Activated T-cell treated with anti-CD3 and anti-CD28 coated beads, Interleukin-2, amount 50 U/mL, for 1 hour (primary cell): ENCODE data around the gene LYZL4.

Experiments
- DNase-seq: peaks from one replicate; pipeline ENCODE4 v3.0.0-alpha.2; 2020

The LYZL4 gene, protein sequence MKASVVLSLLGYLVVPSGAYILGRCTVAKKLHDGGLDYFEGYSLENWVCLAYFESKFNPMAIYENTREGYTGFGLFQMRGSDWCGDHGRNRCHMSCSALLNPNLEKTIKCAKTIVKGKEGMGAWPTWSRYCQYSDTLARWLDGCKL

DNA sequence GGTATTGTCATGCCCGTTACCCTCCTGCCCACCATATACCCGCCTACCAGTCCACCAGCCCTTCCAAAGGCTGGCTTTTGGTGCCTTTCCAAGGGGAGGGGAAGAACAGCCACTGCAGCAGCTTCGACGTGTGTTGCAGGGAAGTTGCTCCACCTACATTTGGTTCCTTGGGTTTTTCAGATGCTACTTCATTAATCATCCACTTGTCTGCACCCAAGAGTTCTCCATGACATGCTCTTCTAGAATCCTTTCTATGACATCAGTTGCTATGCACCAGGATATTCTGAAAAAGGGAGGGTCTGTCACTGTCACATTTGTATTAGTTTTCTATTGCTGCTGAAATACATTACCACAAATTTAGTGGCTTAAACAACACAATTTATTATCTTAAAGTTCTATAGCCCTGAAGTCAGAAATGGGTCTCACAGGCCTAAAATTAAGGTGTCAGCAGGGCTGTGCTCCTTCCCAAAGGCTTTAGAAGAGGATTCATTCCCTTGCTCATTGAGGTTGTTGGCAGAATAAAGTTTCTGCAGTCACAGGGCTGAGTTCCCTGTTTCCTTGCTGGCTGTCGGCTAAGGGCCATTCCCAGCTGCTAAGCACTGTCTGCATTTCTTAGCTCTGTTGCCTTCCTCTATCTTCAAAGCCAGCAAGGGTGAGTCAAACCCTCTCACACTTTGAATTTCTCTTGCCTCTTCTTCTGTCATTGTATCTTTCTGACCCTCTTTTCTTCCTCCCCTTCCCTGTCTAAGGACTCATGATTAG is at the start of gene LYZL4:
TSS of gene LYZL4 (minus strand) at position 241 of the 762 bp plus-strand sequence. CDS start 3,359 bp downstream, outside the sequence.
- DNase-seq = no peak

DNA sequence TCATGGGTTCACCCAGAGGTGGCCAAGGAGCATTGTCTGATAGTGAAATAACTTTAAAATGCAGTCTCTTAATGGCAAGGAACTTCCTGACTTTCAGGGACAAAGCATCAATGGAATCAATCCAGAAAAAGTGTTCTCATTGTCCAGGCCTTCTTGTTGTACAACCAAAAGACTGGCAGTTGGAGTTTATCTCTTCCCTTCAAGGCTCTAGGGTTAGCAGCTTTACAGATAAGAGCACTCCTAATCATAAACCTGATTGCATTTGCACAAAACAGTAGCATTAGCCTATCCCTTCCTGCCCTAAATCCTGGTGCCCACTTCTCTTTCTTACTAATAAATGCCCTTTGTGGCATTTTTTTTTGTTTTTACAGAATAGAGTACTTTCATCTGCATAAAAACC is 48.7 kb upstream of the LYZL4 start:
- DNase-seq = no peak

DNA sequence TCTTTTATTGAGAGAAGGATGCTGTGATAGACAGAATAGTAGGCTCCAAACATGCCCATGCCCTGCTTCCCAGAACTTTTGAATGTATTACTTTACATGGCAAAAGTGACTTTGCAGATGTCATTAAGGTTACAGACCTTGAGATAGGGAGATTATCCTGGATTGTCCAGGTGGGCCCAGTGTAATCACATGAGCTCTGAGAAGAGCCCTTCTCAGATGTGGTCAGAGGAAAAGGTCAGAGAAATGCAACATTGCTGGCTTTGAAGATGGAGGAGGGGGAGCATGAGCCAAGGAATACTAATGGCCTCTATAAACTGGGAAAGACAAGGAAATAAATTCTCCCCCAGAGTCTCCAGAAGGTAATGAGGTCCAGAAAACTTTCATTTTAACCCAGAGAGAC is 45.8 kb upstream of the LYZL4 start:
- no peak for DNase-seq

DNA sequence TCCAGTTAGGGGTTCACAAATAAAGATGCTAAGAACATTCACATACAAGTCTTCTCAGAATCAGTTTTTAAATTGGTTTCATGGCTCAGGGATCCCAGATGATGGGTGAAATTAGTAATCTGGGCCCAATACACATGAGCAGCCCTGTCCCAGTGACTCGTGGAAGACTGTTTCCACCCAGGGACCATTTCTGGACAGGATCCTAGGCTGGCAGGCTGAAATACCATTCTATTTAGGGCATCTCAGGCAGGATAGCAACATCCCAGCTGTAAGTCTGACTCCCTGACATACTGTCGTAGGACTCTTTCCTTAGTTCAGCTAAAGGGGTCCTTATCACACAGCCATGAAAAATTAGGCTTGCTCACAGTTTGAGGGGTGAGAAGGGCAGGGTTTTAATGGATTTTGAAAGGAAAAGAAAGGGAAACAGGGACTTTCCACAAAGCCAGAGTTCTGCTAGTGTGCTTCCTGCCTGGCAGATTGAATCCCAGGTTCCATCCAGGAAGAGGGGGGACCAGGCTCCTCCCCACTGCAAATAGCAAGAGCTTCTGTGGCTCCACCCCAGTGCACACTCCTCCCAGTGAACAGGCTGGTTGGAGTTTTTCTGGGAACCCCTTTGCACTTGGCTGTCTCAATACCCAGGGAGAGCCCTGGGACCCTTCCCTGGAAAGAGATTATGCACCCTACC is 41.3 kb upstream of the LYZL4 start:
- no peak for DNase-seq

DNA sequence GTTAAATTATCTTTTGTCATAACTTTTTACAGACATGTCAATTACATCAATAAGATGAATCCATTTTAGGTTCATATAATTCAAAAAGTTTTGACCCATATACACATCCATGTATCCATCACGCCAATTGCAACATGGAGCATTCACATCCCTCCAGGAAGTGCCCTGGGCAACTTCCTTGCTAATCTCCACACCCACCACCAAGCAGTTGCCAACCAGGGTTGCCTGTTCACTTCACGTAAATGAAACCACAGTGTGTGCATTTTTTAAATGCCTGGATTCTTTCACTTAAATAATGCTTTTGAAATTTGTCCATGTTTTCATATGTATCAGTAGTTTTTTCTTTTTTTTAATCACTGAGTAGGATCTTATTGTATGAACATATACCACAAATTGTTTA is 40.7 kb upstream of the LYZL4 start:
- no peak for DNase-seq

DNA sequence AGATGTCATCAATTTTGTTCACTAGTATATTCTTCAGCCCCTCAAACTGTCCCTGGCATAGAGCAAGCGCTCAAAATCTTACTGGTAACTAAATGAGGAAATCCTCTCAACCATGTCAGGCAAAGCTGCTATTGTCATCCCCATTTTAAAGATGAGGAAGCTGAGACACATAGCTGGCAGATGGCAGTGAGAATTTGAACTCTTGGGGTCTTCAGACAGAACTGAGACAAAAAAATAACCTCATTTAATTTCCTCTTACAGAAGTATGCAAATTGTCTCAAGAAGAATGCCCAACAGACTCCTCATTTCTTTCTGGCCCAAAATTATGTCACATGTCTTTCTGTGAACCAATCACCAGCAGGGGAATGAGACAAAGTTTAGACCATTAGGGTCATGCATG is 40.2 kb upstream of the LYZL4 start:
- no peak for DNase-seq

DNA sequence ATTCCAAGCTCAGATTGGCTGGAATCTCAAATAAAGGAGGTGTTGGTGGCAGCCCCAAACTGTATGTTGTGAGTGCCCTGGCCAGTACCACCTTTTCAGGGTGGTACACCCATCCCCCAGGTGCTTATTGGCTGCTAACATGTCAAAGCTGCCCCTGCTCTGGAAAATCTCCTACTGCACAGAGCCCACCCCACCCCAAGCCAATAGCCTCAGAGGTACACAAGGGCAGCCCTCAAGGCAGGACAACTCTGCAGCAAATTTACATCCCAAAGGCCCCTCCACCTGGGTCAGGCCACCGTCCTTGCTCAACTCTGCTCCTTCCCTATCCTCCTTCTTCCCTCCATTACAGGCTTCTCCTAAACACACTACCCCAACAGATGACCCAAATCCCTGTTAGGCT is 37.1 kb upstream of the LYZL4 start:
- DNase-seq = no peak

DNA sequence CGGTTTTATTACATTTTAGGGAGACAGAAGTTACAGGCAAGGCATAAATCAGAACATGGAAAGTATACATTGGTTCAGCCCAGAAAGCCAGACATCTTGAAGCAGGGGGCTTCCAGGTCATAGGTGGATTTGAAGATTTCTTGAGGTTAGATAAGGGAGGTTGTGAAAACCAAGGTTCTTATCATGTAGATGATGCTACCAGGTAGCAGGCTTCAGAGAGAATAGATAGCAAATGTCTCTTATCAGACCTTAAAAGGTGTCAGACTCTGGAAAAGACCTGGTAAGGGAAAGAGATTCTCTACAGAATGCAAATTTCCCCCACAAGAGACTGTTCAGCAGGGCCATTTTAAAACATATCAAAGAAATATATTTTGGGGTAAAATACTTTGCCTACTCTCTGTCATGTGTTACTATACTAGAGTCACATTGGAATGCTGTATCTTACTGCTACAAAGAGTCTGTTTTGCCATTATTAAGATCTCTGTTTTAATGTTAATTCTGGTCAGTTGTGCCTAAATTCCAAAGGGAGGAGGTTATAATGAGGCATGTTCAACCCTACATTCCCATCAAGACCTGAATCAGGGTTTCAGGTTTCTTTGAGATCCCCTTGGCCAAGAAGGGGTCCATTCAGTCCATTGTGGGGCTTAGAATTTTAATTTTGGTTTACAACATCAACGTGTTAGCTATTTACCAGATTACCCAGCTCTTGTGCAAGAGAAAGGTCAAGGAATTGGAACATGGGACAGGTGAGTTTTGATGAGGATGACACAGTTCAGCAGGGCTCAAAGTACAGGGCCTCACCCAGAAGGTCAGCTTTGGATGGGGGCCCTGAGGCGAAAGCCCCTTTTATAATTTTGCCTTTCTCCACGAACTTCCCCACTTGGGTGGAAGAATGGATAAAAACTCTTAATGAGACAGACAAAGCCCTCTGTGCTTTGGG is 36.0 kb upstream of the LYZL4 start:
- DNase-seq = no peak

DNA sequence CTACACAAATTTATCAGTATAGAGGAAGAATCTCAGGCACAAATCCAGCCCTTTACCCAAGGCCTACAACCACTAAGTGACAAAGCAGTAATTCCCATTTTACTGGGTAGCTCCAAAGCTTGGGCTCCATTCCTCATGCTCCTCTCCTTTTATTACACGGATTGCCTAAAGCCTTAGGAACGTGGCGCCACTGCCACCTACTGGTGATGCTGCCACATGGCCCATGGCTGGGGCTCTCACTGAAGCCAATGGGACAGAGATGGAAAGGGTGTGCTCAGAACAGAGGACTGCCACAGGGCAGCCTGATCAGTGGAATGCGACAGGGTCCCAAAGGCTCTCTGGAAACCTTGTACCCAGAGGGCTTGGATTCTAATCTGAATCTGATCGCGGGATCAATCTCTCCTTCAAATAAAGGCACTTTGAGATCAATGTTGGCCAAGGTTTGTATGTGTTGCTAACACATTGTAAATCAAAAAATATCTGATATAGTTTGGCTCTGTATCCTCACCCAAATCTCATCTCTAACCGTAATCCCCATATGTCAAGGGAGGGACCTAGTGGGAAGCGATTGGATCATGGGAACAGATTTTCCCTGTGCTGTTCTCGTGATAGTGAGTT is 33.5 kb upstream of the LYZL4 start:
- DNase-seq = peak; percentile 83

DNA sequence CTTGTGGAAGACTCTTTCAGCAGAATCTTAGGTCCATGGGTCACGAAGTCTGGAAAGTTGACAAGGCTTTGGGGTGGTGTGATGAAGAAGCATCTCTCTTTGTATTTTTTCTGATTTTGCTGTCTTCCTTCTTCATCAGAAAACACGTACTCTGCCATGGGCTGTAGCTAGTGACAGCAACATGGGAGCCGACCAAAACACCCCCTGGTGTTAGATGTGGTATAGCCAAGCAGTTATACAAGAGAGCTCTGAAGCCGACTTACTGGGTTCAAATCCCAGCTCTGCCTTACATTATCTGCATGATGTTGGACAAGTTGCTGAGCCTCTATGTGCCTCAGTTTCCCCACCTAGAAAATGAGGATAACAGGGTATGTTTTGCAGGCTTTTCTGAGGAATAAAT is 32.9 kb upstream of the LYZL4 start:
- DNase-seq = no peak

DNA sequence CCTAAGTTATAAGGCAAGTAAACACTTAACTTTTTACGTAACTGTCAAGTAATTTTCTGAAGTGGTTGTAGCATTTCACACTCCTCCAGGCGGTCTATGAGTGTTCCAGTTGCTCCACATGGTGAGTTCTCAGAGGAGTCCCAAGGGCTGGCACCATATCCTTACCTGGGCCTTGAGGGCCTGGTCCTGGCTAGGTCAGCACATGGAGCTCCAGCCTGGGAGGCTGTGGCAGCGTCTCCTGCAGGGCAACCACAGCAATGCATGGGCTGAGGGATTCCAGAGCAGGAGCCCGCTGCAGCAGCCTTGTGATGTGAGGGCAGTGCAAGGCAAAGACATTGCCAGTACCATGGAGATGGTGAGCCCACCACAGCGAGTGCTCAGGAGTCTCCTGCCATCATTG is 32.2 kb upstream of the LYZL4 start:
- no peak for DNase-seq

DNA sequence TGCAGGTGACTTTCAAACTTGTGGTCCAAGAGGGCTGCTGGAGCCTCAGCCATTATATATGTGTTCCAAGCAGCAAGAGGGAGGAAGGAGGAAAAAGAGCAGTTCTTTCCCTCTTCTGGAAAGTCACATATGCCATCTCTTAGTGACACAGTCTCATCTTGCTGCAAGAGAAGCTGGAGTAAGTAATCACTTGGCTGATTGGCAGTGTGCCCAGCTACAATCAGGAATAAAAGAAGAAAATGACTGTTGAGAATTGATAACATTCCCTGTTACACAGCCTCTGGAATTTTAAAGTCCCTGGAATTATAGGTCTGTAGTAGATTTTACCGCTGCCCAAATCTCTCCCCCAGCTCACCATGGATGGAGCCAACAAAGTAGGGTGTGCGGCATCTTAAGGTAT is 31.4 kb upstream of the LYZL4 start:
- DNase-seq = no peak

DNA sequence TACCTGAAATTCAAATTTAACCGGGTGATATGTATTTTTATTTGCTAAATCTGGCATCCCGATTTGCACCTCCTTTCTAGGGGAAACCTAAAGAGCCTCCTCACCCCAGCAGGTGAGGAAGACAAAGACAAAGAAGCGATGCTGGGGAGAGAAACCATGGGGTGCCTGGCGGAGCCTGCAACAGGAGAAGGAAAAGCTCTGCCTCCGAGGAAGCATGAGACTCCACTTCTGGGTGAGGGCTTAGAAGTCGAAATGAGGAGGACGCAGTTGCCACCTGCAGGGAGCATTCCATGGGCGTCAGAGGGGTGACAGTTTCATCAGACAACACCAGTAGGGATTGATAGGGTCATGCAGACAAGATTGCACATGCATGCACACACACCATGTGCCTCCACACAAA is 30.5 kb upstream of the LYZL4 start:
- DNase-seq = no peak

DNA sequence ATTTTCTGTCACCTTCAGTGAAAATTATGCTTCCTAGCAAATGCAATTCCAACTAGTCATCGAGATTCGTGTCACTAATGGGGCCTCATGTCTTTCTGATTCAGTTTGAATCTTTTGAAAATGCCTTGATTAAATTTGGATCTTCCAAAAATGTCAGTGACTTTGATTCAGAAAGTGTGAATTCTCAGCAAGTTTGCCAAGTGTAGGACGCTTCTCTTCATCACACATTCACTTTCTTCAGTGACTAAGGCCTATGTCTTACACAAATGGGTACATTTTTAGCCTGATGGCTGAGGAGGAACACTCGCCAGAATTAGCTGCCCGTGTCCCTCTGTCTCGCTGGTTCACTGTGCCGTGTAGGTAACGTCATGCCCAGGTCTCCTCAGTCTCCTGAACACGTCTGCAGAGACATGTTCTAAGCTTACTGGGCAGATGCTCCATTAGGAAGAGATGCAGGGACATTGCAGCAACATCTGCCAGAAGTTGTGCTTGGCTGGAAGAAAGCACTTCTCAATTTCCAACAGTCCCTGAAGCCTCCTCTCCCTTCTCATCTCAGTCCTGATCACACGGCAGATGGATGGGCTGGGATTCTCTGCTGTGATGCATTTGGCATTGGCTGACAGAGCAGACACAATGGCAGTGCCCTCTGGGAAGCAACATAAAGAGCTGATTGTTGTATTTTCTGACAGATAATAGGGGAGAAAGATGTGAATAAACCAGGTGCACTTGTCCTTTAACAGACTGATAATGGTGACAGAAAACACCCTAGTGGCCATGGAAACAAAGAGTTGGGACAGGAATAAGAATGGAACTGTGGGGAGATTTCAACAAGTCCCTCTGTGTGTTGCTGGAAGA is 29.1 kb upstream of the LYZL4 start:
- no peak for DNase-seq

DNA sequence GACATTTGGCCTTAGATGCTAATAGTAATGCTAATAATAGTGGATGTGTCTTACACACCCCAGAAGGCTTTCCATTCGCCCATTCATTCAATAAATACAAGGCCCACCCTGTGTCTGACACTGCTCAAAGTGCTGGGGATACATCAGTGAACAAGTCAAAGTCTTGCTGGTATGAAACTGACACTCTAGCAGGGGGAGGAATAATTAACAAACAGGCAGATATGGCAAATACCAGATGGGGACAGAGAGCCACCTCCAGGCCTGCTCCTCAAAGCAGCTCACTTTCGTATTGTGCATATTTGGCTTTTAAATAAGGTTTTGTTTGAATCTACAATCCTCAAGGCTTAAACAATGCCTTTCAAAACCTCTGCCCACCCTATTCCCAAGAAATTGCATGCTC is 28.3 kb upstream of the LYZL4 start:
- no peak for DNase-seq

DNA sequence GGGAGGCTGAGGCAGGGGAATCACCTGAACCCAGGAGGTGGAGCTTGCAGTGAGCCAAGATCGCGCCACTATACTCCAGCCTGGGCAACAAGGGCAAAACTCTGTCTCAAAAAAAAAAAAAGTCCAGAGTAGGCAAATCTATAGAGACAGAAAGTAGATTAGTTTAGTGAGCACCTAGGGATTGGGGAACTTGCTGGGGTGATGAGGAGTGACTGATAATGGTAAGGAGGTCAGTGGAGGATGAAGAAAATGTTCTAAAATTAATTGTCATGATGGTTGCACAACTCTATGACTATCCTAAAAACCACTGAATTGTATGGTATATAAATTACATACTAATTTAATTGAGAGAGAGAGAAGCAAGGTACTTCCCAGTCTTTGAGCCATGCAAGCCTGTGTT is 27.8 kb upstream of the LYZL4 start:
- DNase-seq = no peak

DNA sequence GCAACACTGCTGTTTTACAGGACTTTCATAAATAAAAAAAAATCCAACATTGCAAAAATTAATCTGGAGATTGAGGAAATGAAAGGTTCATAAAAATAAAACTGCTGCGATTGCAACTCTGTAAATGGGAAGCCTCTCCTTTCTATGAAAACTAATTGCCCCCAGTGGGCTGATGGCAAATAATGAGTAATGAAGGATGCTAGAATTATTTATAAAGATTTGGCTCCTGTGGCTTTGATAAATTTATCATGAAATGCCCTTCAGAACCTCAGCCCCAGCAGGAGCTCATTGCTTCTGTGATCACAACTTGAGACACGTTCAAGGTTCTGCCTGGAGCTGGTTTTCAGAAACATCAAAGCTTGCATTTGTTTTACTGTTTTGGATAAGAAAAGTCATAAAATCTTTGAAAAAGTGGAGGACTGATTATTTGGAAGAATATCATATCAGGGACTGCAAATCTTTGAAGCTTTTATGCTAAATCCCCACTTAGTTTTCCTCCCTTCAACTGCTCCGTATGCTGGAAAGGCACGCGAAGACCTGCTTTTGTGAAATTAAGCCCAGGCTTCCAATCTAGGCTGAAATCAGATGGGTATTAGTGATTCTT is 24.5 kb upstream of the LYZL4 start:
- no peak for DNase-seq

DNA sequence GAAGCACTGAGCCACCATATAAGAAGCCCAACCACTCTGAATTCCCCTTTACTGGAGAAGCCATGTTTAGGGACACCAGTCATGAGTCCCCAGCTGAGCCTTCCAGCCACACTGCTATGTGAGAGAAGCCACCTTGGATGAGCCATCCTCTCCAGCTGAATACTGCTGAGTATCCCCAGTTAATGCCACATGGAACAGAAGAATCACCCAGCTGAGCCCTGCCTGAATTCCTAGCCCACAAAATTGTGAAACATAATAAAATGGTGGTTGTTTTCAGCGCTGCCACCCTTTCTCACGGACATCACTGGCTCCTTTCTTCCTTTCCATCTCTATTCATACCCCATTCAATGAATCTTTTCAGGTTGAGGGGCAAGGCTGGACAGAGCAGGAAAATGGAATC is 22.1 kb upstream of the LYZL4 start:
- no peak for DNase-seq

DNA sequence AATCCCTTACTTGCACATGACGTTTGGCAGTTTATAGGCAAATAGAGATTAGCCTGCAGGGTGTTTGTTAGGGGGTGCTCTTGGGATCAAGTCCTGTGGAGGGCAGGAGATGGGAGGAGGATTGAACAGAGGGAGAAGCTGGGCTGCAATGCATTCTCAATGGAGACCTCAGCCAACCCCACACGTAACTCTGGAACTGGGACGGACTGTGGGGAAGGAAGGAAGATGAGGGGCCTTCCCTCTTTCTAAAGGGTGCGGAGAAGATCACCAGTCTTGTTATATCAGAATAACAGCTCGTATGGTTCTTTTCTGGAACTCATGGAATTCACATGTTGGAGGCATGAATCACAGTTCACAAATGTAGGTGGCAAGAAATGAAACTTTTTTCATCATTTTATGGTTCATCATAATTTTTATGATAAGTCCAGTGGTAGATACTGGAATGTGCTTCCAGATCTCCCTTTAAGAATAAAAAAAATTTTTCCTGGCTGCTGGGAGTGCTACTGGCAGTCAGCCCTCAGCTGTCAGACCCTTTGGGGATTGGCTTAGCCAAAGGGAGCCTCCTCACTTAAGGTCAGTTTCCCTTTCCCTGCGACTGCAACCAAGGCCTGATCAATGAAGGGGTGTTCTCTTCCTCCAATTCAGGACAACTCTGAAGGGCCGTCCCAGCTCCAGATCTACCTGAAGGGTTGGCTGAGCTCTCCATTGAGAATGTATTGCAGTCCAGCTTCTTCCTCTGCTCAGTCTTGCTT is 20.5 kb upstream of the LYZL4 start:
- no peak for DNase-seq

DNA sequence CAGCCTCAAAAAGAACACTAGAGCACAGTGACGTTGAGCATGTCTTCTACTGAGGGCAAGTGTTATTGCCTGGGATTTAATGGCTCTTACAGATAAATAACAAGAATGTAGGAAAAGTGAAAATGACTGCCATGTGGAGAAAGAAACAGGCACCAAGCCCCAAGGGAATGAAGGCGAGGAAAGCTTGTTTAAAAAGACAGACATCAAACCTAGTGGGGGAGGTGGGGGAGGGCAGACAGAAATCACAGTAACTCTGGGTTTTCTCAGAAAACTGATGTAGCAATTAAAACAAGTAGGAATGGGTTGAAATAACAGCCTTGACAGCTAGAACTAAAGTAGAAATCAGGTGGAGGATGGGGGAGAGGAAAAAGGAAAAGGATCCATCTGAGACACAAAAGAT is 18.4 kb upstream of the LYZL4 start:
- no peak for DNase-seq
